DND-41 (cell line): ENCODE data around the gene PSPC1.

Experiments
- ATAC-seq: fragments of 200-7000 bp; cut with Tn5 transposase; 3 replicates; pipeline ENCODE4 v1.9.1; 2021; ENCODE audit warnings: low read depth; ENCODE audit not compliant: insufficient read depth
- DNase-seq: peaks from one replicate; pipeline ENCODE4 v3.0.0-alpha.2; 2020
- H2AFZ ChIP-seq: 2 replicates; pipeline ENCODE4 v1.6.0; 2012; ENCODE audit warnings: low read depth, low read length
- H3K27ac ChIP-seq: 2 replicates; pipeline ENCODE4 v1.5.1; 2012; ENCODE audit warnings: low read length, inconsistent platforms
- H3K27me3 ChIP-seq: fragments of 200-600 bp; sonication (generic); 2 replicates; pipeline ENCODE4 v1.6.0; 2012; ENCODE audit warnings: low read length, mild to moderate bottlenecking, inconsistent platforms; ENCODE audit not compliant: insufficient read depth, poor library complexity
- H3K36me3 ChIP-seq: 2 replicates; pipeline ENCODE4 v1.5.1; 2012; ENCODE audit warnings: low read length, inconsistent platforms; ENCODE audit not compliant: insufficient read depth
- H3K4me1 ChIP-seq: 2 replicates; pipeline ENCODE4 v1.5.1; 2012; ENCODE audit warnings: mild to moderate bottlenecking, low read length; ENCODE audit not compliant: insufficient read depth
- H3K4me2 ChIP-seq: 2 replicates; pipeline ENCODE4 v1.6.0; 2012; ENCODE audit warnings: mild to moderate bottlenecking, moderate library complexity, low read length, inconsistent platforms; ENCODE audit not compliant: insufficient read depth
- H3K4me3 ChIP-seq, 2 experiments: fragments of 200-600 bp in 1 of 2; shearing (Covaris generic) in 1 of 2; 2 replicates each; pipeline ENCODE4 v1.5.1; 2012 to 2016; ENCODE audit warnings: inconsistent platforms in 2 of 2, low read length in 2 of 2, mild to moderate bottlenecking in 2 of 2, low read depth in 1 of 2, moderate library complexity in 1 of 2
- H3K79me2 ChIP-seq: 2 replicates; pipeline ENCODE4 v1.6.0; 2012; ENCODE audit warnings: low read length, inconsistent platforms; ENCODE audit not compliant: insufficient read depth
- H3K9ac ChIP-seq: 2 replicates; pipeline ENCODE4 v1.6.0; 2012; ENCODE audit warnings: low read depth, mild to moderate bottlenecking, inconsistent platforms, low read length, moderate library complexity
- H3K9me3 ChIP-seq: 2 replicates; pipeline ENCODE4 v1.5.1; 2012; ENCODE audit warnings: low read length, moderate library complexity, mild to moderate bottlenecking, inconsistent platforms; ENCODE audit not compliant: insufficient read depth, severe bottlenecking
- H4K20me1 ChIP-seq: 2 replicates; pipeline ENCODE4 v1.6.0; 2012; ENCODE audit warnings: low read length; ENCODE audit not compliant: insufficient read depth
- EZH2 ChIP-seq: IDR thresholded peaks from 3 replicates; pipeline ENCODE4 v1.6.1; 2012; ENCODE audit warnings: borderline replicate concordance, low read depth, mild to moderate bottlenecking, moderate library complexity, low read length, inconsistent platforms; ENCODE audit not compliant: severe bottlenecking
- TF ChIP-seq, protein P1 (sequence below): IDR thresholded peaks from 2 replicates; pipeline ENCODE4 v1.5.1; 2012; ENCODE audit warnings: borderline replicate concordance, low read length, moderate library complexity, mild to moderate bottlenecking; ENCODE audit not compliant: poor library complexity, severe bottlenecking; ENCODE audit errors: extremely low read depth

PSPC1 gene

GRCh38 chr13:19764237-19764636, 18.5 kb downstream of the PSPC1 start:
- DNase-seq, result no peak
- Histone ChIP-seq H3K4me3 (no peak overlapping the region), H3K27ac (no peak overlapping the region), H4K20me1 (peaks cover 76% of the 10 kb centered on the region), H3K4me2 (no peak overlapping the region), H3K36me3 (peaks cover 83% of the 10 kb centered on the region), H3K79me2 (peaks cover 99% of the 10 kb centered on the region), H3K9me3 (no peaks in the 10 kb centered on the region), H3K4me1 (no peaks in the 10 kb centered on the region; the same call in 1 of the 2 replicates), H2AFZ (no peak overlapping the region), H3K27me3 (no peaks in the 10 kb centered on the region), H3K9ac (no peak overlapping the region)
- no peak for TF ChIP-seq EZH2
- TF ChIP-seq, protein P1, sequence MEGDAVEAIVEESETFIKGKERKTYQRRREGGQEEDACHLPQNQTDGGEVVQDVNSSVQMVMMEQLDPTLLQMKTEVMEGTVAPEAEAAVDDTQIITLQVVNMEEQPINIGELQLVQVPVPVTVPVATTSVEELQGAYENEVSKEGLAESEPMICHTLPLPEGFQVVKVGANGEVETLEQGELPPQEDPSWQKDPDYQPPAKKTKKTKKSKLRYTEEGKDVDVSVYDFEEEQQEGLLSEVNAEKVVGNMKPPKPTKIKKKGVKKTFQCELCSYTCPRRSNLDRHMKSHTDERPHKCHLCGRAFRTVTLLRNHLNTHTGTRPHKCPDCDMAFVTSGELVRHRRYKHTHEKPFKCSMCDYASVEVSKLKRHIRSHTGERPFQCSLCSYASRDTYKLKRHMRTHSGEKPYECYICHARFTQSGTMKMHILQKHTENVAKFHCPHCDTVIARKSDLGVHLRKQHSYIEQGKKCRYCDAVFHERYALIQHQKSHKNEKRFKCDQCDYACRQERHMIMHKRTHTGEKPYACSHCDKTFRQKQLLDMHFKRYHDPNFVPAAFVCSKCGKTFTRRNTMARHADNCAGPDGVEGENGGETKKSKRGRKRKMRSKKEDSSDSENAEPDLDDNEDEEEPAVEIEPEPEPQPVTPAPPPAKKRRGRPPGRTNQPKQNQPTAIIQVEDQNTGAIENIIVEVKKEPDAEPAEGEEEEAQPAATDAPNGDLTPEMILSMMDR, result no peak
- no peak for ATAC-seq

DNA sequence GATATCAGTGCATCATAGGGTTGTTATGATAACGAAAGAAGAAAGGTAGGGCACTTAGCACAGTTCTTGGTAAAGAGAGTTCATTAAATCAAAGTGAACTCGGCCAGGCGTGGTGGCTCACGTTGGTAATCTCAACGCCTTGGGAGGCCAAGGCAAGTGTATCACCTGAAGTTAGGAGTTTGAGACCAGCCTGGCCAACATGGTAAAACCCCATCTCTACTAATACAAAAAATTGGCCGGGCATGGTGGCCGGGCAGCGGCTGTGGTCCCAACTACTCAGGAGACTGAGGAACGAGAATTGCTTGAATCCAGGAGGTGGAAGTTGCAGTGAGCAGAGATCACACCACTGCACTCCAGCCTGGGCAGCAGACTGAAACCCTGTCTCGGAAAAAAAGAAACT, 19.1 kb downstream of the PSPC1 start:
- Histone ChIP-seq H3K79me2 (peaks cover 99% of the 10 kb centered on the region), H3K4me1 (no peaks in the 10 kb centered on the region; the same call in 1 of the 2 replicates), H3K27me3 (no peaks in the 10 kb centered on the region), H4K20me1 (peaks cover 81% of the 10 kb centered on the region), H3K4me3 (no peak overlapping the region), H2AFZ (no peak overlapping the region), H3K9ac (no peak overlapping the region), H3K36me3 (peaks cover 89% of the 10 kb centered on the region), H3K4me2 (no peak overlapping the region), H3K9me3 (no peaks in the 10 kb centered on the region), H3K27ac (no peak overlapping the region)
- no peak for TF ChIP-seq EZH2
- TF ChIP-seq, protein P1, result no peak
- no peak for DNase-seq
- ATAC-seq, result no peak

DNA sequence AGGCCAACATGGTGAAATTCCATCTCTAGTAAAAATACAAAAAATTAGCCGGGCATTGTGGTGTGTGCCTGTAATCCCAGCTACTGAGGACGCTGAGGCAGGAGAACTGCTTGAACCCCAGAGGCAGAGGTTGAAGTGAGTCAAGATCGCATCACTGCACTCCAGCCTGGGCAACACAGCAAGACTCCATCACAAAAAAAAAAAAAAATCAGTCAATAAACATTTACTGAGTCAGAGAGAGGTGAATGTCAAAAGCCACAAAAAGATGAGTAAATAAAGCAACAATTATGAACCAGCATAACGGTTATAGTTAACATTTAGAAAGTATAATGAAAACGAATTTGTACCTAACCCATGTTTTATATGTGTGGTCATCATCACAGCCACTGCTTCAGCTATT, 23.1 kb downstream of the PSPC1 start:
- Histone ChIP-seq H3K4me3 (no peak overlapping the region), H3K27ac (no peak overlapping the region), H3K79me2 (peaks cover 99% of the 10 kb centered on the region), H3K27me3 (no peaks in the 10 kb centered on the region), H3K36me3 (peaks cover 96% of the 10 kb centered on the region), H2AFZ (no peak overlapping the region), H3K9ac (no peak overlapping the region), H3K4me2 (no peak overlapping the region), H3K4me1 (no peaks in the 10 kb centered on the region; the same call in 1 of the 2 replicates), H3K9me3 (no peaks in the 10 kb centered on the region), H4K20me1 (peaks cover 87% of the 10 kb centered on the region)
- ATAC-seq, result no peak
- DNase-seq, result no peak
- TF ChIP-seq, protein P1, result no peak
- TF ChIP-seq EZH2, result no peak

GRCh38 chr13:19742643-19743042, 40.1 kb downstream of the PSPC1 start:
- TF ChIP-seq, protein P1, result no peak
- no peak for TF ChIP-seq EZH2
- H3K36me3 ChIP-seq, result peaks cover 90% of the 10 kb centered on the region
- ATAC-seq, result no peak
- H3K4me1 ChIP-seq, result no peaks in the 10 kb centered on the region
- no peak overlapping the region for H3K4me3 ChIP-seq
- H3K27me3 ChIP-seq, result no peaks in the 10 kb centered on the region
- no peak for DNase-seq
- H3K4me2 ChIP-seq, result no peak overlapping the region
- H3K79me2 ChIP-seq, result peaks cover 96% of the 10 kb centered on the region
- H3K9ac ChIP-seq, result no peak overlapping the region
- no peak overlapping the region for H2AFZ ChIP-seq
- no peak overlapping the region for H3K27ac ChIP-seq
- no peaks in the 10 kb centered on the region for H3K9me3 ChIP-seq
- H4K20me1 ChIP-seq, result peaks cover 46% of the 10 kb centered on the region
